Prostate gland (tissue), 2 donors: Measurements from ENCODE around the gene PDF. TPM values are rescaled to one million over a fixed set of nuclear protein-coding genes. Genes with fewer than 3 reads are reported as not detected.

Experiments
- DNase-seq: peaks from one replicate; pipeline ENCODE4 v3.0.0-alpha.2; 2019; ENCODE audit warnings: low spot score
- H3K27ac ChIP-seq, 2 donors: fragments of 200-600 bp; sonication (generic); 2 replicates each; pipeline ENCODE4 v1.5.1; 2017 to 2019
- H3K27me3 ChIP-seq: fragments of 200-600 bp; sonication (generic); replicated peaks from 2 replicates; pipeline ENCODE4 v1.5.1; 2019; ENCODE audit not compliant: insufficient read depth
- H3K36me3 ChIP-seq, 2 donors: fragments of 200-600 bp; sonication (generic); 1 replicate in 1 of 2; 2 replicates in 1 of 2; pipeline versions ENCODE4 v1.5.1 to v1.8.1; 2017 to 2019
- H3K4me1 ChIP-seq: fragments of 200-600 bp; sonication (generic); replicated peaks from 2 replicates; pipeline ENCODE4 v1.5.1; 2019
- H3K4me3 ChIP-seq, 2 donors: fragments of 200-600 bp; sonication (generic); 2 replicates each; pipeline ENCODE4 v1.5.1; 2017 to 2019
- H3K9me3 ChIP-seq: fragments of 200-600 bp; sonication (generic); 2 replicates; pipeline ENCODE4 v1.5.1; 2017
- CTCF ChIP-seq, 4 experiments: fragments of 200-600 bp in 2 of 4; fragments of 450-650 bp in 2 of 4; sonication (generic) in 2 of 4; IDR thresholded peaks; 1 replicate in 3 of 4; 2 replicates in 1 of 4; pipeline ENCODE4 v1.5.1; 2016 to 2019; ENCODE audit warnings: antibody characterized with exemption in 4 of 4, mild to moderate bottlenecking in 2 of 4, moderate library complexity in 2 of 4
- POLR2A ChIP-seq: fragments of 450-650 bp; IDR thresholded peaks from one replicate; pipeline ENCODE4 v1.6.1; 2016; ENCODE audit warnings: antibody characterized with exemption, mild to moderate bottlenecking
- POLR2AphosphoS5 ChIP-seq: sonication (generic); formaldehyde crosslinking; IDR thresholded peaks from one replicate; pipeline ENCODE4 v1.6.1; 2017; ENCODE audit warnings: antibody characterized with exemption
- WGBS: methylation state at CpG from one replicate; pipeline ENCODE4 v1.1.5; 2018; 5-methylcytosine and 5-hydroxymethylcytosine counted together
- intact Hi-C: fragments of 100-400 bp; cut with DNase I; formaldehyde crosslinking; loops from one replicate; pipeline ENCODE4 v1.14.2; 2022
- total RNA-seq, 2 donors: library from RNA; depleted of rRNA; stranded (reverse); fragments of >200 nt; gene quantifications; one replicate each; pipeline ENCODE4 v1.1.0, GENCODE V29; 2016

The PDF gene
- total RNA-seq, 2 donors from 2014 or later = 40.7 to 42.9 TPM

GRCh38 chr16:69350536-69351133 is 20.2 kb upstream of the PDF start:
- Histone ChIP-seq H3K4me1 (no peaks in the 10 kb centered on the region), H3K36me3 (peaks cover 0 to 4% of the 10 kb centered on the region in 2 donors), H3K9me3 (no peaks in the 10 kb centered on the region), H3K27ac (no peak overlapping the region), H3K4me3 (no peak overlapping the region), H3K27me3 (no peaks in the 10 kb centered on the region)
- intact Hi-C loops = no loop called here
- 62% methylated on average over 6 of the region's 6 CpGs for WGBS
- no peak for DNase-seq
- TF ChIP-seq POLR2A (no peak), POLR2AphosphoS5 (no peak), CTCF (IDR thresholded peaks at IDR 0.05) (no peak)

- Histone ChIP-seq H3K4me3 (no peak overlapping the region), H3K27me3 (no peaks in the 10 kb centered on the region), H3K36me3 (no peaks in the 10 kb centered on the region), H3K9me3 (no peaks in the 10 kb centered on the region), H3K4me1 (no peaks in the 10 kb centered on the region), H3K27ac (no peak overlapping the region)
- TF ChIP-seq POLR2A (no peak), POLR2AphosphoS5 (no peak), CTCF (IDR thresholded peaks at IDR 0.05) (no peak)
- WGBS = 88% methylated on average over 10 of the region's 10 CpGs
- no peak for DNase-seq
- intact Hi-C loops = no loop called here
These were observed 19.1 kb upstream of the PDF start for GRCh38 chr16:69349536-69349935.

GRCh38 chr16:69348222-69348621 is 17.8 kb upstream of the PDF start:
- no peak for TF ChIP-seq POLR2AphosphoS5
- no peak for TF ChIP-seq CTCF (IDR thresholded peaks at IDR 0.05)
- no peak for TF ChIP-seq POLR2A
- Histone ChIP-seq H3K27ac (no peak overlapping the region), H3K36me3 (no peaks in the 10 kb centered on the region), H3K4me1 (no peaks in the 10 kb centered on the region), H3K9me3 (no peaks in the 10 kb centered on the region), H3K27me3 (no peaks in the 10 kb centered on the region), H3K4me3 (no peak overlapping the region)
- no peak for DNase-seq
- 91% methylated on average over 6 of the region's 6 CpGs for WGBS
- intact Hi-C loops = no loop called here

- H3K27me3 ChIP-seq = no peaks in the 10 kb centered on the region
- no peak for DNase-seq
- H3K27ac ChIP-seq = no peak overlapping the region
- H3K4me1 ChIP-seq = no peaks in the 10 kb centered on the region
- WGBS = 89% methylated on average over 6 of the region's 6 CpGs
- H3K9me3 ChIP-seq = no peaks in the 10 kb centered on the region
- no peaks in the 10 kb centered on the region for H3K36me3 ChIP-seq
- no peak overlapping the region for H3K4me3 ChIP-seq
- intact Hi-C loops = no loop called here
- TF ChIP-seq CTCF (IDR thresholded peaks at IDR 0.05) (no peak), POLR2AphosphoS5 (no peak), POLR2A (no peak)
These were observed 16.3 kb upstream of the PDF start for GRCh38 chr16:69346683-69347082.

GRCh38 chr16:69345923-69346322 is 15.5 kb upstream of the PDF start:
- intact Hi-C loops = no loop called here
- Histone ChIP-seq H3K4me1 (no peaks in the 10 kb centered on the region), H3K36me3 (no peaks in the 10 kb centered on the region), H3K9me3 (no peaks in the 10 kb centered on the region), H3K27ac (no peak overlapping the region), H3K27me3 (no peaks in the 10 kb centered on the region), H3K4me3 (no peak overlapping the region)
- TF ChIP-seq POLR2A = no peak
- no peak for TF ChIP-seq POLR2AphosphoS5
- TF ChIP-seq CTCF (IDR thresholded peaks at IDR 0.05) = no peak
- WGBS = 85% methylated on average over 4 of the region's 4 CpGs
- DNase-seq = no peak
